ENCODE data around the gene ASAP2. TPM values are rescaled to one million over a fixed set of nuclear protein-coding genes. Genes with fewer than 3 reads are reported as not detected.

ASAP2 gene
- polyA plus RNA-seq, 4 donors, result 10.8 to 21.9 (median 13.8) TPM

- no peaks in the 10 kb centered on the region for H3K9me3 ChIP-seq (ENCODE audit: control insufficient read depth in 2 of 2, insufficient read depth in 1 of 2, low read depth in 1 of 2, low read length in 1 of 2)
- no peaks in the 10 kb centered on the region for H3K27me3 ChIP-seq (ENCODE audit: control insufficient read depth in 3 of 3, insufficient read depth in 3 of 3, low read length in 3 of 3)
- WGBS, 3 donors, result 79 to 88% (median 82%) methylated on average over 9 of the region's 9 CpGs
- no peak for DNase-seq
- no peak for FAIRE-seq
- no peaks in the 10 kb centered on the region for H3K4me1 ChIP-seq (ENCODE audit: control insufficient read depth in 3 of 3, insufficient read depth in 2 of 3, low read depth in 1 of 3, low read length in 2 of 3)
- H3K27ac ChIP-seq (ENCODE audit: low read depth in 1 of 3, low read length in 2 of 3), result no peak overlapping the region
- peaks cover 0 to 42% (median 5%) of the 10 kb centered on the region in 3 donors for H3K36me3 ChIP-seq (ENCODE audit: control insufficient read depth in 3 of 3, insufficient read depth in 2 of 3, low read depth in 1 of 3, low read length in 3 of 3)
- H3K4me3 ChIP-seq (ENCODE audit: low read depth in 1 of 3, low read length in 3 of 3), result no peak overlapping the region
Observed at GRCh38 chr2:9408641-9409151, 202.1 kb downstream of the ASAP2 start.

- Histone ChIP-seq H3K36me3 (ENCODE audit: control insufficient read depth in 3 of 3, insufficient read depth in 2 of 3, low read depth in 1 of 3, low read length in 3 of 3) (peaks cover 0 to 49% (median 5%) of the 10 kb centered on the region in 3 donors), H3K4me3 (ENCODE audit: low read depth in 1 of 3, low read length in 3 of 3) (no peak overlapping the region), H3K27ac (ENCODE audit: low read depth in 1 of 3, low read length in 2 of 3) (no peak overlapping the region), H3K4me1 (ENCODE audit: control insufficient read depth in 3 of 3, insufficient read depth in 2 of 3, low read depth in 1 of 3, low read length in 2 of 3) (no peaks in the 10 kb centered on the region), H3K27me3 (ENCODE audit: control insufficient read depth in 3 of 3, insufficient read depth in 3 of 3, low read length in 3 of 3) (no peaks in the 10 kb centered on the region), H3K9me3 (ENCODE audit: control insufficient read depth in 2 of 2, insufficient read depth in 1 of 2, low read depth in 1 of 2, low read length in 1 of 2) (no peaks in the 10 kb centered on the region)
- FAIRE-seq, result no peak
- no peak for DNase-seq
- WGBS, 3 donors, result 96 to 100% (median 97%) methylated on average over 3 of the region's 3 CpGs
Observed at GRCh38 chr2:9410108-9410507, 203.5 kb downstream of the ASAP2 start.

GRCh38 chr2:9412781-9413180, 206.2 kb downstream of the ASAP2 start:
- no peak for DNase-seq
- no peak overlapping the region for H3K27ac ChIP-seq (ENCODE audit: low read depth in 1 of 3, low read length in 2 of 3)
- FAIRE-seq, result no peak
- H3K4me3 ChIP-seq (ENCODE audit: low read depth in 1 of 3, low read length in 3 of 3), result no peak overlapping the region
- no peaks in the 10 kb centered on the region for H3K9me3 ChIP-seq (ENCODE audit: control insufficient read depth in 2 of 2, insufficient read depth in 1 of 2, low read depth in 1 of 2, low read length in 1 of 2)
- peaks cover 0 to 52% (median 2%) of the 10 kb centered on the region in 3 donors for H3K36me3 ChIP-seq (ENCODE audit: control insufficient read depth in 3 of 3, insufficient read depth in 2 of 3, low read depth in 1 of 3, low read length in 3 of 3)
- H3K27me3 ChIP-seq (ENCODE audit: control insufficient read depth in 3 of 3, insufficient read depth in 3 of 3, low read length in 3 of 3), result no peaks in the 10 kb centered on the region
- H3K4me1 ChIP-seq (ENCODE audit: control insufficient read depth in 3 of 3, insufficient read depth in 2 of 3, low read depth in 1 of 3, low read length in 2 of 3), result no peaks in the 10 kb centered on the region
- 81 to 84% (median 81%) methylated on average over 7 of the region's 7 CpGs for WGBS, 3 donors

GRCh38 chr2:9415516-9416169, 209.0 kb downstream of the ASAP2 start:
- WGBS, 3 donors, result 90 to 95% (median 91%) methylated on average over 16 of the region's 16 CpGs
- H3K27ac ChIP-seq (ENCODE audit: low read depth in 1 of 3, low read length in 2 of 3), result no peak overlapping the region
- H3K4me1 ChIP-seq (ENCODE audit: control insufficient read depth in 3 of 3, insufficient read depth in 2 of 3, low read depth in 1 of 3, low read length in 2 of 3), result no peaks in the 10 kb centered on the region
- no peak overlapping the region for H3K4me3 ChIP-seq (ENCODE audit: low read depth in 1 of 3, low read length in 3 of 3)
- no peak for DNase-seq
- no peaks in the 10 kb centered on the region for H3K27me3 ChIP-seq (ENCODE audit: control insufficient read depth in 3 of 3, insufficient read depth in 3 of 3, low read length in 3 of 3)
- no peaks in the 10 kb centered on the region for H3K9me3 ChIP-seq (ENCODE audit: control insufficient read depth in 2 of 2, insufficient read depth in 1 of 2, low read depth in 1 of 2, low read length in 1 of 2)
- H3K36me3 ChIP-seq (ENCODE audit: control insufficient read depth in 3 of 3, insufficient read depth in 2 of 3, low read depth in 1 of 3, low read length in 3 of 3), result peaks cover 0 to 37% (median 2%) of the 10 kb centered on the region in 3 donors
- no peak for FAIRE-seq

- Histone ChIP-seq H3K27ac (ENCODE audit: low read depth in 1 of 3, low read length in 2 of 3) (no peak overlapping the region), H3K4me3 (ENCODE audit: low read depth in 1 of 3, low read length in 3 of 3) (no peak overlapping the region), H3K36me3 (ENCODE audit: control insufficient read depth in 3 of 3, insufficient read depth in 2 of 3, low read depth in 1 of 3, low read length in 3 of 3) (peaks cover 0 to 33% (median 2%) of the 10 kb centered on the region in 3 donors), H3K9me3 (ENCODE audit: control insufficient read depth in 2 of 2, insufficient read depth in 1 of 2, low read depth in 1 of 2, low read length in 1 of 2) (no peaks in the 10 kb centered on the region), H3K4me1 (ENCODE audit: control insufficient read depth in 3 of 3, insufficient read depth in 2 of 3, low read depth in 1 of 3, low read length in 2 of 3) (no peaks in the 10 kb centered on the region), H3K27me3 (ENCODE audit: control insufficient read depth in 3 of 3, insufficient read depth in 3 of 3, low read length in 3 of 3) (no peaks in the 10 kb centered on the region)
- WGBS, 3 donors, result 89 to 94% (median 90%) methylated on average over 9 of the region's 9 CpGs
- DNase-seq (no peak), FAIRE-seq (no peak)
Observed at GRCh38 chr2:9416267-9416961, 209.8 kb downstream of the ASAP2 start.

GRCh38 chr2:9416962-9417316, 210.3 kb downstream of the ASAP2 start:
- no peak for FAIRE-seq
- peaks cover 0 to 28% (median 1%) of the 10 kb centered on the region in 3 donors for H3K36me3 ChIP-seq (ENCODE audit: control insufficient read depth in 3 of 3, insufficient read depth in 2 of 3, low read depth in 1 of 3, low read length in 3 of 3)
- H3K27ac ChIP-seq (ENCODE audit: low read depth in 1 of 3, low read length in 2 of 3), result no peak overlapping the region
- no peak for DNase-seq
- no peak overlapping the region for H3K4me3 ChIP-seq (ENCODE audit: low read depth in 1 of 3, low read length in 3 of 3)
- H3K4me1 ChIP-seq (ENCODE audit: control insufficient read depth in 3 of 3, insufficient read depth in 2 of 3, low read depth in 1 of 3, low read length in 2 of 3), result peaks cover 0 to 3% (median 2%) of the 10 kb centered on the region in 3 donors
- 88 to 93% (median 92%) methylated on average over 7 of the region's 7 CpGs for WGBS, 3 donors
- no peaks in the 10 kb centered on the region for H3K27me3 ChIP-seq (ENCODE audit: control insufficient read depth in 3 of 3, insufficient read depth in 3 of 3, low read length in 3 of 3)
- H3K9me3 ChIP-seq (ENCODE audit: control insufficient read depth in 2 of 2, insufficient read depth in 1 of 2, low read depth in 1 of 2, low read length in 1 of 2), result no peaks in the 10 kb centered on the region

- DNase-seq (no peak), FAIRE-seq (no peak)
- Histone ChIP-seq H3K36me3 (ENCODE audit: control insufficient read depth in 3 of 3, insufficient read depth in 2 of 3, low read depth in 1 of 3, low read length in 3 of 3) (peaks cover 0 to 24% (median 0%) of the 10 kb centered on the region in 3 donors), H3K4me3 (ENCODE audit: low read depth in 1 of 3, low read length in 3 of 3) (no peak overlapping the region), H3K27ac (ENCODE audit: low read depth in 1 of 3, low read length in 2 of 3) (no peak overlapping the region), H3K4me1 (ENCODE audit: control insufficient read depth in 3 of 3, insufficient read depth in 2 of 3, low read depth in 1 of 3, low read length in 2 of 3) (peaks cover 0 to 7% (median 4%) of the 10 kb centered on the region in 3 donors), H3K27me3 (ENCODE audit: control insufficient read depth in 3 of 3, insufficient read depth in 3 of 3, low read length in 3 of 3) (no peaks in the 10 kb centered on the region), H3K9me3 (ENCODE audit: control insufficient read depth in 2 of 2, insufficient read depth in 1 of 2, low read depth in 1 of 2, low read length in 1 of 2) (no peaks in the 10 kb centered on the region)
- 79 to 89% (median 80%) methylated on average over 3 of the region's 3 CpGs for WGBS, 3 donors
Observed at GRCh38 chr2:9417725-9418124, 211.1 kb downstream of the ASAP2 start.

- FAIRE-seq, result no peak
Observed at GRCh38 chr2:9418746-9419145, 212.1 kb downstream of the ASAP2 start.

More at GRCh38 chr2:9418746-9419145, 212.1 kb downstream of the ASAP2 start:
- H3K27ac ChIP-seq (ENCODE audit: low read depth in 1 of 3, low read length in 2 of 3), result no peak overlapping the region
- DNase-seq, result no peak
- H3K9me3 ChIP-seq (ENCODE audit: control insufficient read depth in 2 of 2, insufficient read depth in 1 of 2, low read depth in 1 of 2, low read length in 1 of 2), result no peaks in the 10 kb centered on the region
- H3K27me3 ChIP-seq (ENCODE audit: control insufficient read depth in 3 of 3, insufficient read depth in 3 of 3, low read length in 3 of 3), result no peaks in the 10 kb centered on the region
- 93 to 96% (median 94%) methylated on average over 4 of the region's 4 CpGs for WGBS, 3 donors
- peaks cover 0 to 7% (median 4%) of the 10 kb centered on the region in 3 donors for H3K4me1 ChIP-seq (ENCODE audit: control insufficient read depth in 3 of 3, insufficient read depth in 2 of 3, low read depth in 1 of 3, low read length in 2 of 3)
- H3K36me3 ChIP-seq (ENCODE audit: control insufficient read depth in 3 of 3, insufficient read depth in 2 of 3, low read depth in 1 of 3, low read length in 3 of 3), result peaks cover 0 to 22% (median 0%) of the 10 kb centered on the region in 3 donors
- no peak overlapping the region for H3K4me3 ChIP-seq (ENCODE audit: low read depth in 1 of 3, low read length in 3 of 3)

All from small intestine (tissue), 7 donors.